ENCODE results near the gene SHOX.
"Not testable (repeated sequence)": the region's sequence is repeated elsewhere in the genome, so short reads cannot be mapped to it uniquely, and the experiment has no call there.

SHOX gene

DNA sequence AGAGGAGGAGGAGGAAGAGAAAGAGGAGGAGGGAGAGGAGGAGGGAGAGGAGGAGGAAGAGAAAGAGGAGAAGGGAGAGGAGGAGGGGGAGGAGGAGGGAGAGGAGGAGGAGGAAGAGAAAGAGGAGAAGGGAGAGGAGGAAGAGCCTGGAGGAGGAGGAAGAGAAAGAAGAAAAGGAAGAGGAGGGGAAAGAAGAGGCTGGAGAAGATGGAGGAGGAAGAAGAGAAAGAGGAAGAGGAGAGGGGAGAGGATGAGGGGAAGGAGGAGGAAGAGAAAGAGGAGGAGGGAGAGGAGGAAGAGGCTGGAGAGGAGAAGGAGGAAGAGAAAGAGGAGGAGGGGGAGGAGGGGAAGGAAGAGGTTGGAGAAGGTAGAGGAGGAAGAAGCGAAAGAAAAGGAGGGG, 46.0 kb upstream of the SHOX start:
- H3K27ac ChIP-seq (ENCODE audit: low read length): no peak overlapping the region
- TF ChIP-seq EZH2 (optimal IDR thresholded peaks at IDR 0.05; ENCODE audit: low read depth, low read length) (no peak), EZH2phosphoT487 (IDR thresholded peaks at IDR 0.05; ENCODE audit: low read length) (no peak)
- TF ChIP-seq, protein P1, sequence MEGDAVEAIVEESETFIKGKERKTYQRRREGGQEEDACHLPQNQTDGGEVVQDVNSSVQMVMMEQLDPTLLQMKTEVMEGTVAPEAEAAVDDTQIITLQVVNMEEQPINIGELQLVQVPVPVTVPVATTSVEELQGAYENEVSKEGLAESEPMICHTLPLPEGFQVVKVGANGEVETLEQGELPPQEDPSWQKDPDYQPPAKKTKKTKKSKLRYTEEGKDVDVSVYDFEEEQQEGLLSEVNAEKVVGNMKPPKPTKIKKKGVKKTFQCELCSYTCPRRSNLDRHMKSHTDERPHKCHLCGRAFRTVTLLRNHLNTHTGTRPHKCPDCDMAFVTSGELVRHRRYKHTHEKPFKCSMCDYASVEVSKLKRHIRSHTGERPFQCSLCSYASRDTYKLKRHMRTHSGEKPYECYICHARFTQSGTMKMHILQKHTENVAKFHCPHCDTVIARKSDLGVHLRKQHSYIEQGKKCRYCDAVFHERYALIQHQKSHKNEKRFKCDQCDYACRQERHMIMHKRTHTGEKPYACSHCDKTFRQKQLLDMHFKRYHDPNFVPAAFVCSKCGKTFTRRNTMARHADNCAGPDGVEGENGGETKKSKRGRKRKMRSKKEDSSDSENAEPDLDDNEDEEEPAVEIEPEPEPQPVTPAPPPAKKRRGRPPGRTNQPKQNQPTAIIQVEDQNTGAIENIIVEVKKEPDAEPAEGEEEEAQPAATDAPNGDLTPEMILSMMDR (IDR thresholded peaks at IDR 0.05; ENCODE audit: low read length): no peak
- H3K27me3 ChIP-seq (replicated peaks; ENCODE audit: insufficient read depth, low read length): no peaks in the 10 kb centered on the region
- no peaks in the 10 kb centered on the region for H3K9me3 ChIP-seq (replicated peaks; ENCODE audit: insufficient read depth, low read length)
- H3K9me2 ChIP-seq (replicated peaks; ENCODE audit: insufficient read depth, low read length): no peaks in the 10 kb centered on the region
- no peaks in the 10 kb centered on the region for H3K4me1 ChIP-seq (ENCODE audit: low read length)
- no peak overlapping the region for H2AFZ ChIP-seq (ENCODE audit: low read length)
- H3K36me3 ChIP-seq (replicated peaks; ENCODE audit: insufficient read depth, low read length): no peaks in the 10 kb centered on the region
- DNase-seq: no peak
- no peaks in the 10 kb centered on the region for H3K79me2 ChIP-seq (ENCODE audit: low read length)
- no peaks in the 10 kb centered on the region for H4K20me1 ChIP-seq (ENCODE audit: insufficient read depth, low read length)
- H3K4me2 ChIP-seq (ENCODE audit: low read depth, low read length): no peak overlapping the region
- no peak overlapping the region for H3K9ac ChIP-seq (ENCODE audit: low read length)
- no peak overlapping the region for H3K4me3 ChIP-seq (ENCODE audit: low read length)
- no peaks in the 10 kb centered on the region for H3F3A ChIP-seq (ENCODE audit: insufficient read depth, low read length)

DNA sequence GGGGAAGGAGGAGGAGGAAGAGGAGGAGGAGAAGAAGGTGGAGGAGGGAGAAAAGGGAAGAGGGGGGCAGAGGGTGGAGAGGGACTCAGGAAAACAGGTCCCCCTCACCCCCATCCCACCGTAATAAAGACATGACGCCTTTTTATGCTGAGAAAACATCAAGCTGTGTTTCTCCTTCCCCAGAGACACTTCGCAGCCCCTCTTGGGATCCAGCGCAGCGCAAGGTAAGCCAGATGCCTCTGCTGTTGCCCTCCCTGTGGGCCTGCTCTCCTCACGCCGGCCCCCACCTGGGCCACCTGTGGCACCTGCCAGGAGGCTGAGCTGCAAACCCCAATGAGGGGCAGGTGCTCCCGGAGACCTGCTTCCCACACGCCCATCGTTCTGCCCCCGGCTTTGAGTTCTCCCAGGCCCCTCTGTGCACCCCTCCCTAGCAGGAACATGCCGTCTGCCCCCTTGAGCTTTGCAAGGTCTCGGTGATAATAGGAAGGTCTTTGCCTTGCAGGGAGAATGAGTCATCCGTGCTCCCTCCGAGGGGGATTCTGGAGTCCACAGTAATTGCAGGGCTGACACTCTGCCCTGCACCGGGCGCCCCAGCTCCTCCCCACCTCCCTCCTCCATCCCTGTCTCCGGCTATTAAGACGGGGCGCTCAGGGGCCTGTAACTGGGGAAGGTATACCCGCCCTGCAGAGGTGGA, 45.3 kb upstream of the SHOX start:
- no peak overlapping the region for H3K4me2 ChIP-seq (ENCODE audit: low read depth, low read length)
- H3K9ac ChIP-seq (ENCODE audit: low read length): no peak overlapping the region
- no peaks in the 10 kb centered on the region for H4K20me1 ChIP-seq (ENCODE audit: insufficient read depth, low read length)
- no peaks in the 10 kb centered on the region for H3K9me3 ChIP-seq (replicated peaks; ENCODE audit: insufficient read depth, low read length)
- H3K27ac ChIP-seq (ENCODE audit: low read length): no peak overlapping the region
- DNase-seq: no peak
- no peak overlapping the region for H2AFZ ChIP-seq (ENCODE audit: low read length)
- no peaks in the 10 kb centered on the region for H3K4me1 ChIP-seq (ENCODE audit: low read length)
- H3K79me2 ChIP-seq (ENCODE audit: low read length): no peaks in the 10 kb centered on the region
- no peaks in the 10 kb centered on the region for H3K36me3 ChIP-seq (replicated peaks; ENCODE audit: insufficient read depth, low read length)
- TF ChIP-seq EZH2phosphoT487 (IDR thresholded peaks at IDR 0.05; ENCODE audit: low read length): no peak
- TF ChIP-seq, protein P1 (IDR thresholded peaks at IDR 0.05; ENCODE audit: low read length): no peak
- no peak for TF ChIP-seq EZH2 (optimal IDR thresholded peaks at IDR 0.05; ENCODE audit: low read depth, low read length)
- no peaks in the 10 kb centered on the region for H3F3A ChIP-seq (ENCODE audit: insufficient read depth, low read length)
- H3K9me2 ChIP-seq (replicated peaks; ENCODE audit: insufficient read depth, low read length): no peaks in the 10 kb centered on the region
- no peak overlapping the region for H3K4me3 ChIP-seq (ENCODE audit: low read length)
- no peaks in the 10 kb centered on the region for H3K27me3 ChIP-seq (replicated peaks; ENCODE audit: insufficient read depth, low read length)

DNA sequence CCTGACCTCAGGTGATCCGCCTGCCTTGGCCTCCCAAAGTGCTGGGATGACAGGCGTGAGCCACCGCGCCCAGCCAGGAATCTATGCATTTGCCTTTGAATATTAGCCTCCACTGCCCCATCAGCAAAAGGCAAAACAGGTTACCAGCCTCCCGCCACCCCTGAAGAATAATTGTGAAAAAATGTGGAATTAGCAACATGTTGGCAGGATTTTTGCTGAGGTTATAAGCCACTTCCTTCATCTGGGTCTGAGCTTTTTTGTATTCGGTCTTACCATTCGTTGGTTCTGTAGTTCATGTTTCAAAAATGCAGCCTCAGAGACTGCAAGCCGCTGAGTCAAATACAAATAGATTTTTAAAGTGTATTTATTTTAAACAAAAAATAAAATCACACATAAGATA, 44.2 kb upstream of the SHOX start:
- Histone ChIP-seq H3K27me3 (replicated peaks; ENCODE audit: insufficient read depth, low read length) (no peaks in the 10 kb centered on the region), H3K4me2 (ENCODE audit: low read depth, low read length) (no peak overlapping the region), H3K9me2 (replicated peaks; ENCODE audit: insufficient read depth, low read length) (no peaks in the 10 kb centered on the region), H3K36me3 (replicated peaks; ENCODE audit: insufficient read depth, low read length) (no peaks in the 10 kb centered on the region), H3K27ac (ENCODE audit: low read length) (no peak overlapping the region), H3K79me2 (ENCODE audit: low read length) (no peaks in the 10 kb centered on the region), H3K4me3 (ENCODE audit: low read length) (no peak overlapping the region), H2AFZ (ENCODE audit: low read length) (no peak overlapping the region), H3F3A (ENCODE audit: insufficient read depth, low read length) (no peaks in the 10 kb centered on the region), H3K9ac (ENCODE audit: low read length) (no peak overlapping the region), H4K20me1 (ENCODE audit: insufficient read depth, low read length) (no peaks in the 10 kb centered on the region), H3K4me1 (ENCODE audit: low read length) (no peaks in the 10 kb centered on the region), H3K9me3 (replicated peaks; ENCODE audit: insufficient read depth, low read length) (no peaks in the 10 kb centered on the region)
- TF ChIP-seq, protein P1 (IDR thresholded peaks at IDR 0.05; ENCODE audit: low read length): no peak
- no peak for TF ChIP-seq EZH2phosphoT487 (IDR thresholded peaks at IDR 0.05; ENCODE audit: low read length)
- no peak for TF ChIP-seq EZH2 (optimal IDR thresholded peaks at IDR 0.05; ENCODE audit: low read depth, low read length)
- DNase-seq: no peak

DNA sequence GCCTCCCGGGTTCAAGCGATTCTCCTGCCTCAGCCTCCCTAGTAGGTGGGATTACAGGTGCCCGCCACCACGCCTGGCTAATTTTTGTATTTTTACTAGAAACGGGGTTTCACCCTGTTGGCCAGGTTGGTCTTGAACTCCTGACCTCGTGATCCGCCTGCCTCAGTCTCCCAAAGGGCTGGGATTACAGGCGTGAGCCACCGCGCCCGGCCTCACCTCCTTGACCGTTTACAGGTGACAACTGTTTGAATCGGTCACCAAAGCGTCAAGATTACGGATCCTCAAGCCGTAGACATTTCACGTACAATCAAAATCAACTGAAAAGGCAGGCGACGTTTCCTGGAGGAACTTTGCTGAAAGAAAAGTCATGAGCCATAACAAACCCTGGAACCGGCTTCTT, 41.3 kb upstream of the SHOX start:
- not testable (repeated sequence) for H3K36me3 ChIP-seq (replicated peaks; ENCODE audit: insufficient read depth, low read length); H3K4me3 ChIP-seq (ENCODE audit: low read length); H3K27me3 ChIP-seq (replicated peaks; ENCODE audit: insufficient read depth, low read length); H4K20me1 ChIP-seq (ENCODE audit: insufficient read depth, low read length); H3K9ac ChIP-seq (ENCODE audit: low read length); H3K27ac ChIP-seq (ENCODE audit: low read length); H3K79me2 ChIP-seq (ENCODE audit: low read length); H2AFZ ChIP-seq (ENCODE audit: low read length); H3K9me3 ChIP-seq (replicated peaks; ENCODE audit: insufficient read depth, low read length); H3K9me2 ChIP-seq (replicated peaks; ENCODE audit: insufficient read depth, low read length); H3K4me1 ChIP-seq (ENCODE audit: low read length); H3F3A ChIP-seq (ENCODE audit: insufficient read depth, low read length); DNase-seq; H3K4me2 ChIP-seq (ENCODE audit: low read depth, low read length)

Measured in MM.1S (cell line).